NCI-H2196 (cell line): Measurements from ENCODE around the gene ADAMTS2.

ENCODE experiments used
- DNase-seq: peaks from one replicate; lab custom pipeline; 2025; ENCODE audit not compliant: unreplicated experiment; lab: John Stamatoyannopoulos, UW

The ADAMTS2 gene

GRCh38 chr5:179344431-179345182, 654 bp downstream of the ADAMTS2 start:
- DNase-seq: no peak

GRCh38 chr5:179343719-179344430, 1.4 kb downstream of the ADAMTS2 start:
- no peak for DNase-seq

- no peak for DNase-seq
Observed at GRCh38 chr5:179343021-179343718, 2.1 kb downstream of the ADAMTS2 start.

GRCh38 chr5:179342577-179342976, 2.7 kb downstream of the ADAMTS2 start:
- DNase-seq: no peak

GRCh38 chr5:179340465-179340864, 4.8 kb downstream of the ADAMTS2 start:
- no peak for DNase-seq

GRCh38 chr5:179339996-179340395, 5.3 kb downstream of the ADAMTS2 start:
- no peak for DNase-seq

GRCh38 chr5:179339081-179339480, 6.2 kb downstream of the ADAMTS2 start:
- no peak for DNase-seq

- no peak for DNase-seq
Observed at GRCh38 chr5:179337796-179338676, 7.2 kb downstream of the ADAMTS2 start.

GRCh38 chr5:179336871-179337795, 8.1 kb downstream of the ADAMTS2 start:
- no peak for DNase-seq

GRCh38 chr5:179336126-179336870, 9.0 kb downstream of the ADAMTS2 start:
- DNase-seq: no peak

- DNase-seq: no peak
Observed at GRCh38 chr5:179333796-179334761, 11.2 kb downstream of the ADAMTS2 start.

- no peak for DNase-seq
Observed at GRCh38 chr5:179332741-179333290, 12.4 kb downstream of the ADAMTS2 start.

- no peak for DNase-seq
Observed at GRCh38 chr5:179331591-179332375, 13.5 kb downstream of the ADAMTS2 start.

GRCh38 chr5:179330186-179330900, 14.9 kb downstream of the ADAMTS2 start:
- no peak for DNase-seq

- no peak for DNase-seq
Observed at GRCh38 chr5:179328291-179328690, 17.0 kb downstream of the ADAMTS2 start.

GRCh38 chr5:179327021-179327735, 18.1 kb downstream of the ADAMTS2 start:
- no peak for DNase-seq
